NB4 (cell line): ENCODE measurements around the gene ZFYVE16.
A peak's percentile ranks its signal among the peaks of the same experiment; 100 is the strongest.

ENCODE experiments used
- DNase-seq: peaks from one replicate; pipeline ENCODE4 v3.0.0; 2010; ENCODE audit warnings: low read depth
- H3K4me3 ChIP-seq: one replicate; pipeline ENCODE4 v1.5.1; 2011; ENCODE audit warnings: mild to moderate bottlenecking, low read depth, low read length, moderate library complexity
- CTCF ChIP-seq: IDR thresholded peaks from one replicate; pipeline ENCODE4 v1.5.1; 2012; ENCODE audit warnings: low read depth, low read length
- MAX ChIP-seq: IDR thresholded peaks from 2 replicates; pipeline ENCODE4 v1.6.1; 2011; ENCODE audit warnings: low read depth, low read length
- MYC ChIP-seq: IDR thresholded peaks from 2 replicates; pipeline ENCODE4 v1.6.1; 2011; ENCODE audit warnings: low read depth, low read length
- POLR2A ChIP-seq: IDR thresholded peaks from 2 replicates; pipeline ENCODE4 v1.6.1; 2011; ENCODE audit warnings: mild to moderate bottlenecking; ENCODE audit not compliant: insufficient read length; ENCODE audit errors: extremely low read depth

Gene ZFYVE16

GRCh38 chr5:80435476-80435875, 27.6 kb downstream of the ZFYVE16 start:
- DNase-seq = no peak
- no peak overlapping the region for H3K4me3 ChIP-seq
- TF ChIP-seq MYC = no peak
- TF ChIP-seq POLR2A = no peak
- no peak for TF ChIP-seq CTCF
- TF ChIP-seq MAX = no peak

- H3K4me3 ChIP-seq = no peak overlapping the region
- peak; percentile 16; the same call in 1 of the 2 replicates for TF ChIP-seq MYC
- TF ChIP-seq MAX = peak; percentile 36; the same call in 1 of the 2 replicates
- no peak for TF ChIP-seq POLR2A
Measured at GRCh38 chr5:80437326-80437725, 29.5 kb downstream of the ZFYVE16 start.

GRCh38 chr5:80438739-80439138, 30.9 kb downstream of the ZFYVE16 start:
- TF ChIP-seq POLR2A (no peak), MAX (no peak), MYC (no peak), CTCF (no peak)
- no peak overlapping the region for H3K4me3 ChIP-seq
- no peak for DNase-seq

More at GRCh38 chr5:80437326-80437725, 29.5 kb downstream of the ZFYVE16 start:
- DNase-seq = peak; percentile 56

- no peak for DNase-seq
- H3K4me3 ChIP-seq = no peak overlapping the region
- no peak for TF ChIP-seq CTCF
- no peak for TF ChIP-seq MYC
- no peak for TF ChIP-seq POLR2A
- no peak for TF ChIP-seq MAX
Measured at GRCh38 chr5:80439213-80439612, 31.3 kb downstream of the ZFYVE16 start.

GRCh38 chr5:80442742-80443141, 34.9 kb downstream of the ZFYVE16 start:
- no peak overlapping the region for H3K4me3 ChIP-seq

More at GRCh38 chr5:80442742-80443141, 34.9 kb downstream of the ZFYVE16 start:
- DNase-seq = no peak
- TF ChIP-seq CTCF (no peak), MYC (no peak), POLR2A (no peak), MAX (no peak)
